ENCODE results near the gene SCN5A.

GRCh38 chr3:38651153-38651789 lies 1.8 kb upstream of the SCN5A start:
- TF ChIP-seq POLR2AphosphoS5 (IDR thresholded peaks at IDR 0.05; ENCODE audit: low read depth, low read length) (no peak), CTCF (IDR thresholded peaks at IDR 0.05) (peak; percentile 90), NFIC (IDR thresholded peaks at IDR 0.05; ENCODE audit: borderline replicate concordance) (no peak), CHD2 (IDR thresholded peaks at IDR 0.05; ENCODE audit: low read length, partially characterized antibody) (peak; percentile 35), GATA2 (CRISPR knock-in tag; IDR thresholded peaks at IDR 0.05) (no peak), RXRA (IDR thresholded peaks at IDR 0.05; ENCODE audit: borderline replicate concordance, low read depth) (no peak), YY1 (IDR thresholded peaks at IDR 0.05; ENCODE audit: low read depth) (no peak), EP300 (IDR thresholded peaks at IDR 0.05; ENCODE audit: borderline replicate concordance in 1 of 2, low read depth in 1 of 2, low read length in 1 of 2) (no peak), IRF3 (IDR thresholded peaks at IDR 0.05; ENCODE audit: low read depth, low read length) (no peak)

All from SK-N-SH (cell line).